GM21529 (cell line): ENCODE results near the gene ARHGAP44.
"Not testable (repeated sequence)": the region's sequence is repeated elsewhere in the genome, so short reads cannot be mapped to it uniquely, and the experiment has no call there.

Experiments used
- ATAC-seq: cut with Tn5 transposase; IDR thresholded peaks from one replicate; pipeline ENCODE4 v1.9.1; 2021; ENCODE audit not compliant: unreplicated experiment

Gene ARHGAP44

GRCh38 chr17:12959441-12959840, 170.1 kb downstream of the ARHGAP44 start:
- no peak for ATAC-seq

- ATAC-seq, result no peak
Measured at GRCh38 chr17:12961655-12962054, 172.4 kb downstream of the ARHGAP44 start.

DNA sequence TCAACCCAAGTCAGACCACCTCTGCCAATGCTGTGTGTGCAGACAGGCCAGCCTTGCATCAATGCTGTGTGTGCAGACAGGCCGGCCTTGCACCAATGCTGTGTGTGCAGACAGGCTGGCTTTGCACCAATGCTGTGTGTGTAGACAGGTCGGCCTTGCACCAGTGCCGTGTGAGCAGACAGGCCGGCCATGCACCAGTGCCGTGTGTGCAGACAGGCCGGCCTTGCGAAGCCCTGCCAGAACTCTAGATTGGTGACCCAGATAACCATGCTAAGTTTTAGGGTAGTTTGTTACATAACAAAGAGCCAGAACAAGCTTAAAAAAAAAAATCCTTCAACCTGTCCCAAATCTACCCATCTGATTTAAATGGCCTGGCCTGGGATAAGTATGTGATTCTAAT, 174.2 kb downstream of the ARHGAP44 start:
- no peak for ATAC-seq

DNA sequence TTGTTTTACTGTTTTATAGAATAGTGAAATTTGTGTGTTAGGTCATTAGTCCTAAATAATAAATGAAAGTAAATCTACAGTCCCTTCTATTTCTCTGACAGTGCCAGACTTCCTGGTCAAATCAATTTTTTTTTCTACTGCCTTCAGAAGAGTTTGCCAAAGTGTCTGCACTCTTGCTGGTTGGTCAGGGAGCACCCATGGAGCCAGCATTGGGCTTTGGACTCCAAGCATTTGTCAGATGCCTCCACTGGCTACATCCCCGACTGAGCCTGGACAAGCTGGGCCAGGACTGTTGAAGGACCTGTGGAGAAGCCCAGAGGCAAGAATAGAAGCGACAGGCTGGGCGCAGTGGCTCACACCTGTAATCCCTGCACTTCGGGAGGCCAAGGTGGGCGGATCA, 174.9 kb downstream of the ARHGAP44 start:
- ATAC-seq, result no peak

DNA sequence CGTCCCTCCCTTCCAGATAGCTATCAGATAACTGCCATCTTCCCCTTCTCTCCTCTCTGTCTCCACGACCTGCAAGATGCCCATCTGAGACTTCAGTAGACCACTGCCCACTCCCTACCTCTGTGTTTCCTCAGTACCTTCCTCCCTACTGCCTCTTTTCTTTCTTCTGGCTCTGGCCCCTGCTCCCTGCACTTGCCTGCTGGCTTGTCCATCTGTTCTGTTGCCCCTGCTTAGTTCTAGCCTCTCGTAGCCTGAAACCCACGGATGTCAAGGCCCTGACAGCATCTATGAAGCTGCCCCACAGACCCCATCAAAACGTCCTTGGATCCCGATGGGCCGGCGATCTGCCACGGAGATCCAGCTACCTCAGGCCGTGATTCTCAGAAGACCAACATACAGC, 175.5 kb downstream of the ARHGAP44 start:
- ATAC-seq, result no peak

GRCh38 chr17:12965988-12966387, 176.7 kb downstream of the ARHGAP44 start:
- no peak for ATAC-seq

DNA sequence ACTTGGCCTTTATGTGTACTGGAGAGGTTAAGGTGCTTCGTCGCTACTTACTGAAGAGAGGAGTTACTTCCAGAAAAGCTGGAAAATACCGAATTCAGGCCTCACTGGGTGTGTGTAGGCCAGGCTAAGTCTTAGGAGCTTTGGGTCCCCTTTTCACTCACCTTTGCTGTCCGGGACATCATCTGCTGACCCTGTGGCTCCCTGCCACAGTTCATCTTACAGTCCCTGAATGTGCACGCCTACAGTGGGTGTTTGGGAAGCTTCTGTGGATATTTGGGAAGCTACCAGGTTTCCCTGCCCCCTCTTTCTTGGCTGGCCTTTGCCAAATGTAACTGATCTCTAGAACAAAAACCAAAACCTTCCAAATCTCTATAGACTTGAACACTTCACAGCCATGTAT, 177.1 kb downstream of the ARHGAP44 start:
- ATAC-seq, result no peak

DNA sequence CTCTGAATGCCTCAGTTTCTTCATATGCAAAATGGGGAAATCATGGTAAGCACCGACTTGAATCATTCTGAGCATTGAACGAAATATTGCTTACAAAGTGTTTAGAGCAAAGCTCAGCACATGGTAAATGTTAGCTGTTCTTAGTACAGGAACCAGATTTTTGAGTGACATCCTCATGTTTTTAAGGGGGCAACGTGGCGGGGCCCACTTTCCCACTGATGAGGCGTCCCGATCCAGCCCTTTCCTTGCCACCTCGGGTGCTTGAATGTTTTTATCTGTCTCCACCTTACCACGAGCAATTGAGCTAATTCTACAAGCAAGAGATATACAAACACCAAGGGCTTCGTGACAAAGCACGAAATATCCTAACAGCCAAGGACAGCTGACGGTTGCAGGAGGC, 178.7 kb downstream of the ARHGAP44 start:
- no peak for ATAC-seq

DNA sequence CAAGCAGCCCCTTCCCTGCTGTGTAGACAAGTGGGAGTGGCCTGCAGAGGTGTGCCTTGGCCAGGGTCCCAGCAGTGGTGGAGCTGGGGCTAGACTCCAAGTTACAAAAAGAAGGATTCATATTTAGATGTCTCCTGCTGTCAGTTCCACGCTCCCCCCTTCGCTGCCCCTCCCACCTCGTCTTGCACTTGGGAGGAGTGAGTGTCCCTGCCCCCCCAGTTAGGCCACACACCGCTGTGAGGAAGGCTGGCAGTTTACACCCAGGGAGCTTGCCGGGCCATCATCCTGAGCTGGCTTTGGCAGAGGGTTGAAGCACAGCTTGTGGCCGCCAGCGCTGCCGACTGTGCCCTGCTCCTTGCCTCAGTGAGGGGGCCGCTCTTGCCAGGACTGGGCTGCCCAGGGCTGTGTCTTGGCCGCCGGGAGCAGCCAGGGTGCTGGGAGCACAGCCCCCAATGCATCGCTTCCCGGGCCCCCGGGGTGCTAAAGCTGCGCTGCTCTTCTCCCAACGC, 184.3 kb downstream of the ARHGAP44 start:
- no peak for ATAC-seq

DNA sequence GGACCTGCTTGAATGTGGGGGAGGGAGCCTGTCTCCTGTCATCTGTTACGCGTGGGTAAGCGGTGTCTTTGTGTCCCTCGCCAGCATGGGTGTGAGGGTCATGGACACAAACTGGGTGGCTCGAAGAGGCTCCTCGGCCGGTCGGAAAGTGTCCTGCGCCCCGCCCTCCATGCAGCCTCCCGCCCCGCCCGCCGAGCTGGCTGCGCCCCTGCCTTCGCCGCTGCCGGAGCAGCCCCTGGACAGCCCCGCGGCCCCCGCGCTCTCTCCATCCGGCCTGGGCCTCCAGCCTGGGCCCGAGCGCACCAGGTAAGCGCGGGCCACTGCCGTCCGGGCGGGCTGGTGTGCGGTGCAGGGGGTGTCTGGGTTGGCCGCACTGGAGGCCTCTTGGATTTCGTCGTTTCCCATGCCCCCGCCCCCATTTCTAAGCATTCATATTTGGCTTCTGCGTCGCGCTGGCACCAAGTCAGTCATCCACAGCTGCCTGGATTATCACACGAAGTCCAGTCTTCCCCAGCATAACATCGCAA, 184.8 kb downstream of the ARHGAP44 start:
- no peak for ATAC-seq

DNA sequence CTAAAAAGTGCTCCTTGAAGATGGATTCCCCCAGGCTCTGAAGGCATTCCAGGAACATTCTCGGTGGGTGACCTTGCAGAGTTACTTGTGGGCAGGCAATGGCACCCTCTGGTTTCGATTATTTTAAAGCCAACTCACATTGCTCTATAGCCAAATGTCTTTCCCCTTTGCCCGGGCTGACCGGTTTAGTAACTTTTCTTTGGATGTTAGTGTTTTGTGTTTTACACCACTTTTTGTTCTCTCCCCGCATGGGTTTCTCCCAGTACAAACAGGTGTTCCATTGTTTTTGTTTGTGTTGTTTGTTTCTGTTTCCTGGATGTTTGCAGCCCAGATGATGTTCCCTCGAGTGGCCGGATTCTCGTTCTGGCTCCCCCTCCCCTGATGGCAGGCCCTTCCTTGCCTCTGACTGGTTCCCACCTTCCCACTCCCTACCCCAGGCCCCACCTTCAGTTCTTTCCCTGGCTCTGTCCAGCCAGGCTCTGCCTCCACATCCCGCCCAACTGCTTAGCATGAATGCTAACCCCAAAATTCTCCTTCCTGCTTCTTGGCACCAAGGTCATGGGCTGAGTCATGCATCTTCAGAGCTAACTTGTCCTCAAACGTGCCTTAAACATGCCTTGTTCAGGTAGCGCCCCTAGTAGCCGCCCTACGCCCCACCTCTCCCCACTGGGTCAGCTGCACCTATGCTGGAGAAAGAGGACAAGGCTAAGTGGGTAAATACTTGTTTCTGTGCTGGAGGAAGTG, 187.9 kb downstream of the ARHGAP44 start:
- no peak for ATAC-seq

DNA sequence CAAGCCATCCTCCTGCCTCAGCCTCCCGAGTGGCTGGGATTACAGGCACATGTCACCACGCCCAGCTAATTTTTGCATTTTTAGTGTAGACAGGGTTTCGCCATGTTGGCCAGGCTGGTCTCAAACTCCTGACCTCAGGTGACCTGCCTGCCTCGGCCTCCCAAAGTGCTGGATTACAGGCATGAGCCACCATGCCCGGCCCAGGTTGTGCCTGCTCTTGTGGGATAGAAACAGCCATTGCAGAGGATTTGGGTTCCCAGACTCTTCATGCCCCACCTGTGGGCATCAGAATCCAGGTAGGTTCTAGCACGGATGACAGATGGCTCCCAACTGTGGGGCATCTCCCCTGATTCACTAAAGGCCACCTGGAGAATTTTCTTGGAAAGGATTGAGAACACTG, 189.5 kb downstream of the ARHGAP44 start:
- not testable (repeated sequence) for ATAC-seq

DNA sequence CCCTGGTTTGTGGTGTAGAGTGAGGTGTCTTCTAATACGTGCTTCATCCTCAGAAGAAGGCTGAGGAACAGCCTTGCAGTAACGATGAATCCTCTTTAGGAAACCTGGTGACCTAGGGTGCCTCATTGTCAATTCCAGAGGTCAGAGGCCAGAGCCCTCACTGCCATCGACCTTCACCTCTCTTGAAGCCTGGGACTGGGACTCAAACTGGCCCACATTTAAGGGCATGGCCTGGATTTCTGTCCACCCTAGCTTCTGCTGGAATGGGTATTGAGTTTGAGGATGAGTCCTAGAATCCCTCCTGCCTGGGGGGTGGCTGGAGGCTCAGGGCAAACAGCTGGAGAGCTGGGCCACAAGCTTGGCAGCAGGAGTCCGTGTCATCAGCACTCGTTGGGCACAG, 189.9 kb downstream of the ARHGAP44 start:
- ATAC-seq, result no peak

GRCh38 chr17:12979826-12980500, 190.7 kb downstream of the ARHGAP44 start:
- no peak for ATAC-seq

- ATAC-seq, result no peak
Measured at GRCh38 chr17:12982224-12982623, 192.9 kb downstream of the ARHGAP44 start.

- no peak for ATAC-seq
Measured at GRCh38 chr17:12983991-12984884, 194.9 kb downstream of the ARHGAP44 start.

GRCh38 chr17:12985431-12986293, 196.4 kb downstream of the ARHGAP44 start:
- no peak for ATAC-seq

DNA sequence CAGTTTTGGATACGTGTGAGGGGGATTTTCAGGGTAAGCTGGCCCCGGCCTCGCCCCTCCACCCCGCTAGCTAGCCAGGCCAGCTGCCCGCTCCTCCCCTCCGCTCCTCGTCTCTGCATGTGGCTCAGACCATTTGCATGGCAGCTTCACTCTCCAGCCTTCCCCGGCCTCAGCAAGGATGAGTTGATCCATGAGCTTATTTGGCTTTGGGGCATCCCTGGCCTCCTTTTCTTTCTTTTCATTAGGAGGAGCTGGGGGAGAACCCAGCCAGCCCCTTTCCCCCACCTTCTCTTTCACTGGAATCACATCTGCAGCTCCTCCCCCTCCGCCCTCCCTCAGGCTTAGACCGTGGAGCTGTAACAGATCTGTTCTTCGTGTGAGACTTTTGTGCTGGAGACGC, 197.8 kb downstream of the ARHGAP44 start:
- ATAC-seq, result no peak

DNA sequence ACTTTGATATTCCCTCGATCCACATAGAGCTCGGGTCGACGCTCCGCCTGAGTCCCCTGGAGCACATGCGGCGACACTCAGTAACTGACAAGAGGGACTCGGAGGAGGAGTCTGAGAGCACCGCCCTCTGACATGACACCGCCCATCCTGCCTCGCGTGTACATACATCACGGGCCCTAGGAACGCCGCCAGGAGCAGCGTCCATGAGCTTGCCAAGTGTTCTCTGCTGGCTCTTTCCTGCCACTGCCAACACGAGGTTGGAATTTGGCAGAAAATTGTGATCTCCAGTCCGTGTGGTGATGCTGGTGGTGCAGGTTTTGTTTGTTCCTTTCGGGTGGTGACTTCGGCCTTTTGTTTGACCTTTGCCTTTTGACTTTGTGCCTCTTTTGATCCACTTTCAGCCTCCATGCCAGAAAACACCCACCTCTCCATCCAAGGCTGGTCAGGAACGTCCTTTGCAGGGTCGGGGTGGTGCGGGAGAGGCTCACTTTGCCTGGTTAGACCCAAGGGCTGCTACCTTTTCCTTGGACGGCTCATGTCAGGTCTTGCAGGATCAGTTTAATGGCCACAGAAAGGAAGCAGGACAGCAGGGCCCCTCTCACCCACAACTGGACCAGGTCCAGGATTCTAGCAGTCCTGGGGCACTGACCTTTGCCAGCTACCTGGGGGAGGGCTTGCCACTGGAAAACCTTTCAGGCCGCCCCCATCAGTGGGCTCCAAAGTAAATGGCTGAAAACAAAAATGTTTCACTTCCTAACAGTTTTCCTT, 200.9 kb downstream of the ARHGAP44 start:
- ATAC-seq, result no peak

DNA sequence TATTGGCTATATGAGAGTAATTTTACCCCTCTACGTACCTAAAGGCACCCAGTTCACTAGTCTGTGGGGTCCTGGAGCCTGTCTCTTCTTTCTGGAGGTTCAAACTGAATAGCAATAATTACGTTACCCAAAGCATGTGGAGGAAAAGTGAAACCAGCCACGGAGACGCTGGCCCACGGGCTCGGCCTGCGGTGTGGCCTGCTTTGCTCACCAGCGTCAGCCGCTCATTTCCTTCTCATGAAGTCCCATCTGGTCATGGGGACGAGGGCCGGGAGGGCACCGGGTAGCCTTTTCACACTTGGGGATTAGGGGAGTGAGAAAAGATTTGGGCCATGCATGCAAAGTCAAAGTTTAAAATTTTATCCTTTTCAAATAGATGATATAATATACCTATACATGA, 201.6 kb downstream of the ARHGAP44 start:
- ATAC-seq, result no peak
